NCI-H146 (cell line): ENCODE measurements around the gene MCF2L.

Source experiments
- DNase-seq: peaks from one replicate; lab custom pipeline; 2025; lab: John Stamatoyannopoulos, UW

The MCF2L gene

DNA sequence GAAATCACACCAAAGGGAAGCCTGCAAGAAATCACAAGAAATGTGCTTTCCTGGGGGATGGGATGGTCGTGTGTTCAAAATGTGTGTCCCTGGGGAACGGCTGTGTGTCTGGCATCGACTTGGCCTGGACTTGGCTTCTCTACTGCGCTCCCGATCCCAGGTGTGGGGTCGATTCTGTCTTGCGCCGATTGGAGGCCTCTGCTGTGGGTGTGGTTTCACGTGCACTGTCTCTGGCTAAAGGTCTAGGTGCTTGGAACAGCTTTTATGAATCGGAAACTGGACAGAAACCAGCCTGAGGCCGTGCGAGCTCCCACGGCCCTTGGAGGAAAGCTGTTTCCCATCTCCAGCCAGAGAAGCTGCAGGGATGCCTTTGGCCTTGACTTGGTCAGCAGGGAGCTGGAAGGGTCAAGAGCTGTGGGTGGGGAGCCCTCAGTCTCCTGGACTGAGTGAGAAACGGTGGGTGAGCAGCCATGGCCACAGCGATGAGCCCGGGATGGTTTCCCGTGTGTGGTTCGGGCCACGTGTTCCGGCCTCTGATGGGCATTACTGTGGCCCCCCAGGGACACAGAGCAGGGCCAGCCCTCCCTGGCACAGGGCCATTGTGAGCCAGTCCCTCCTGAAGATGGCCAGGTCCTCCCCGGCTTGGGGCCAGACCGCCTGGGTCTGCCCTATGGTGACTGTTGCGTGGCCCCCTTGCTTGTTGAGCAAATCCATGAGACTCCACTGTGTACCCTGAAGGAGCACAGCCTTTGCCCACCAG is 29.7 kb downstream of the MCF2L start:
- DNase-seq, result no peak

- no peak for DNase-seq
Observed at GRCh38 chr13:112999414-113000177, 30.6 kb downstream of the MCF2L start.

DNA sequence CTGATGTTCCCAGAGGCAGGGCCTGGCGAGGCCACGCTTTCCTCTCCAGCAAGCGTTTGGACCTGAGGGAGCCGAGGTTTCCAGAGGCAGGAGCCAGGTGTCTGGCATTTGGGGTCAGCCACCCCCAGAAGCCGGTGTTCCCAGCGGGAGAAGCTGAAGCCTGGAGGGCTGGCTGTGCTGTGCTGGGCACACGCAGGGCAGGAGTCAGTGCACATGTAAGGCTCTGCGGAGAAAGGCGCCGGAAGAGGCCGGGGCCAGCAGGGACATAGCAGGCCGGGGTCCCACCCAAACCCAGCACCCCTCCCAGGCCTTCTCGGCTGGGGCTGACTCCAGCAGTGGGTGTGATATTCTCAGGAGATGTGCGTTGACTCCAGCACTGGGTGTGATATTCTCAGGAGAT is 31.6 kb downstream of the MCF2L start:
- DNase-seq, result no peak

- DNase-seq, result peak; percentile 92
Observed at GRCh38 chr13:113001241-113002140, 32.5 kb downstream of the MCF2L start.

GRCh38 chr13:113002206-113002912 is 33.3 kb downstream of the MCF2L start:
- peak; percentile 97 for DNase-seq

- DNase-seq, result peak; percentile 60
Observed at GRCh38 chr13:113002913-113003290, 33.9 kb downstream of the MCF2L start.

GRCh38 chr13:113004126-113004525 is 35.1 kb downstream of the MCF2L start:
- no peak for DNase-seq

DNA sequence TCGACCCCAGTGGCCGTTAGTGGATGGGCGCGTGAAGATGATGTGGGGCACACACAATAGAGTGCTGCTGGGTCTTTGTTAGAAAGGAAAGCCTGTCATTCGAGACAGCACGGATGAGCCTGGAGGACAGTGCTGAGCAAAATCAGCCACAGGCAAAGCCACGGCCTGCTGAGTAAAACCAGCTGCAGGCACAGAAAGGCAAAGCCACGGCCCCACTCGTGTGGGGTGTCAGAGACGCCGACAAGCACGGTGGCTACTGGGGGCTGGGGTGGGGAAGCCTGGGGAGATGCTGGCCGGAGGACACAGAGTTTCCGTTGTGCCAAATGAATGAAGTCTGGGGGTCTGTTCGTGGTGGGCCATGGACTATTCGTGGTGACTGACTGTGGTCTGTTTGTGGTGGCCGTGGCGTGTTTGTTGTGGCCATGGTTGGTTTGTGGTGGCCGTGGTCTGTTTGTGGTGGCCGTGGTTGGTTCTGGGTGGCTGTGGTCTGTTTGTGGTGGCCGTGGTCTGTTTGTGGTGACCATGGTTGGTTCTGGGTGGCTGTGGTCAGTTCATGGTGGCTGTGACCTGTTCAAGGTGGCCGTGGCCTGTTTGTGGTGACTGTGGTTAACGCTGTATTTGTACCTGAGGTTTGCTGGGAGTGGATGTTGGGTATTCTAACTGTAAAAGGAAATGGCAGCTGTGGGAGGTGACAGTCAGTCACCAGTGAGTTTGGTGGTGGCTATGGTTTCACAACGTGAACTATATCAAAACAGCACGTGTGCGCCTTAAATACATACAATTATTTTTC is 36.3 kb downstream of the MCF2L start:
- DNase-seq, result no peak

- DNase-seq, result no peak
Observed at GRCh38 chr13:113005997-113006396, 37.0 kb downstream of the MCF2L start.

GRCh38 chr13:113006660-113007059 is 37.6 kb downstream of the MCF2L start:
- no peak for DNase-seq

GRCh38 chr13:113008851-113009250 is 39.8 kb downstream of the MCF2L start:
- DNase-seq, result no peak

DNA sequence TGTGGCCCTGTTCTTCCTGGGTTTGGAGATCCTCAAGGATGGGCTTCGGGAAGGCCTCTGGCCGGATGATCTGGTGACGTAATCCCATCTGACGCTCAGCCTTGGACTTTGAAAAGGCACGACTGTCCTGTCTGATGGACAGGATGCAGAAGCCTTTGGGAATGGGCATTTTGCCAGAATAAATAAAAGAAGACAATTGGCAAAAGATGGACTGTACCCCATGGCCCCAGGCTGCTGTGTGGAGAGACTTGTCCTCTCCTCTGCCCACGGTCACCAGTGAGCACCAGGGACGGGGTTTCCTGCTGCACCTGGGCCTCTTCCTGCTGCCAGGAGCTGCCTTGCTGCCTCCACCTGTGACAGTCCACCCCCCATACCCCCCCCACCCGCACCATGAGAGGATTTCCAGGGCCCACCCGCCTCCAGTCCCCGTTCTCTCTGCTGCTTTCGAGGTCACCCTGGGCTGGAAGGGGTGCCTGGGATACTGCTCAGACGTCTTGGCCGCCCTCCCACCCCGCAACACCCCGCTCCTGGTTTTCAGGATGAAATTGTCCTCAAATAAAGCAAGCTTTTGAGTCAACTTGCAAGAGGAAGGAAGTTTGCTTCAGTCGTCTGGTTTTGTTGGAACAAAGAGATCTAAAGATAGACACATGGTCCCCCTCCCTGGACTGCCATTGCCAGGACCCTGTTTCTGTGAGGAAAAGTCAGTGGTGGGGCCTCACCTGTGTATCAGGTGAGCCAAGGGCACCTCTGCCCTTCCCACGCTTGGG is 40.9 kb downstream of the MCF2L start:
- DNase-seq, result peak; percentile 81

DNA sequence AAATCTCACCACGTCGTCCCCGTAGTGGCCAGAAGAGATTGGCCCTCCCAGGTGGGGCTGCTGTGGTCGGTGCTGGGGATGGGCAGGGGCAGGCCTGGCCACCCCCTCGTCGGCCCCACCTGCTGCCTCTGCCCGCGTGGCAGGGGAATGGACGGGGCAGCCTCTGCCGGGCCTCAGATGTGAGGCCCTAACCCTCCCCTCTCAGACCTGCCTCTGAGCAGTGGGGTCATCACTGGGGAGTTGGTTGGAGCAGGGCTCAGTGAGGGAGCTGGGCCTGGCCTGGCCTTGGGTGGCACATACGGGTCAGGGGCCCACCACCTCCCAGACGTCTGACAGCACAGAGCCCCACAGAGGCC is 41.5 kb downstream of the MCF2L start:
- DNase-seq, result no peak

GRCh38 chr13:113013303-113013702 is 44.3 kb downstream of the MCF2L start:
- no peak for DNase-seq

- DNase-seq, result no peak
Observed at GRCh38 chr13:113013878-113014751, 45.1 kb downstream of the MCF2L start.

DNA sequence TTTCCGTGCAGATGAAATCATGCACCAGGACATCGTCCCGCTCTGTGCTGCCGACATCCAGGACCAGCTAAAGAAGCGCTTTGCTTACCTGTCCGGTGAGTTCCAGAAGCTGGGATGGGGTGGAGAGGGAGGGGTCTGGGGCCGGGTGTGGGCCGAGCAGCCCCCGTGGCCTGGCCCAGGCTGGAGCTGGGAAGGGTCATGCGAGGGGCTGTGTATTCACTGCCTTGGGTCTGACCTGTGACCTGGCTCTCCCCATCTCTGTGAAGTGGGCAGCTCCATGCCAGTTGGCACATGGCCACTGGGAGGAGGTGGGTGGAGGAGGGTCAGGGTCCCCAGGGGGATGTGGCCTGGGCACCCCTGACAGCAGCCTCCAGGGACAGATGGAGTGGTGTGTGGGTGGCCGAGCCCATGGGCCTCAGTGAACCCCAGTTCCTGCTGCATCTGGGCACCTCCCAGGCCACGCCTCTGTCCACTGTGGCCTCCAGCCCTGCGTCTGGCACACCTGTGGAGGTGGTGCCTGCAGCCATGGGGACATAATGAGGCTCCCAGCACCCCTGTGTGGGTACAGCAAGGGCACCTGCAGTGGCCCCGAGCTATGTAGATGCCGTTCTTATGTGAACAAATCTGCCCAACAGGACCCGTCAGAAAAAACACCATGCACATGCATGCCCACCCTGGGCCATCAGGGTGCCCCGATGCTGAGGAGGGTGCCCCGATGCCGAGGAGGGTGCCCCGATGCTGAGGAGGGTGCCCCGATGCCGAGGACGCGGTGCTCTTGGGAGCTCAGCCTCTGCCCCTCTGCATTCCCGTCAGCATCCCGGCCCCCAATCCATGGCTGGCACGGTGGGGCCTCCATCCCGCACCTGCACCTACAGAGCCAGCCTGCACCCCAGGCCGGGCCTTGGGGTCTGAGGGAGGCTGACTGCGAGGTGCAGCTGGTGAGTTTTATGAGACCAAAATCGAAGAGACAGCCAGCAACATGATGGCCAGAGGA is 46.0 kb downstream of the MCF2L start:
- no peak for DNase-seq

GRCh38 chr13:113015826-113016525 is 47.0 kb downstream of the MCF2L start:
- DNase-seq, result no peak
